Effector CD8-positive, alpha-beta T cell (primary cell): Measurements from ENCODE around the gene F3.

Source experiments
- DNase-seq: peaks from one replicate; lab custom pipeline; 2025; lab: John Stamatoyannopoulos, UW

F3 gene

DNA sequence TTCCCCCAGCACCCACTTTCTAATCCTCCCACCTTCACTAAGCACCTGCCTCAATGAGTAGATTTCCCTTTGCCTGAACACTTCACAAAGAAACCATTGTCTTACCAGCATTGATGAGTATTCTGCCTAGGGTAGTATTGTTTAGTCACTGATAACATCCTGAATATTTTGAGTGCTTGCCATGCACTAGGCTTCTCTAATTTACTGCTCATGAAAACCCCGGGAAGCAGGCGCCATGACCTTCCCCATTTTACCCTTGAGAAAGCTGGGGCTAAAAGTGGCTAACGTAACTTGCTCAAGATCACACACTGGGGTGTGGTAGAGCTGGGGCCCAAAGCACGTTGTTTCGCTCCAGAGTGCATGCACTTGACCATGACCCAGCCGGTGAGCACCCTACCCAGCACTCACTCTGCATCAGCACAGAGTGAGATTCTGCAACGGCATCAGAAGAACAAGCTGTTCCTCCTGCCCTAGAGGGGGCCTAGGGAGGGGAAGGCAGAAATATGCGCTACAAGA is 10.6 kb upstream of the F3 start:
- DNase-seq: no peak

DNA sequence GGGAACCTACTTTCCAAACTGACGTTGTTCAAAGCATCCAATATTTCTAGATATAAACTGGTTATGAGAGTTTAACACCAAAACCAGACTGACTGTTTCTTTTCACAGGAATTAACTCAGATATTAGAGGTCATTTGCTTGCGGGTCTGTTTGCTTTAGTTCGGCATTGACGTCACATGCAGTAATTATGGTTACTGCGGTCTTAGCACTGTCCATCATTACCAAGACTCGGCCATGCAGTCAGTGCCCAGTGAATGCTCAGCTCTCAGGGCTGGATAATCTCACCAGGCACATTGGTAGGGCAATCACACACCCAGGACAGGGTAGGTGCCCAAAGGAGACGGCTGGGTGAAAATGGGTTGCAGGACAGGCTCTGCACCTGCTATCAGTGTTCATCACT is 9.9 kb upstream of the F3 start:
- no peak for DNase-seq

DNA sequence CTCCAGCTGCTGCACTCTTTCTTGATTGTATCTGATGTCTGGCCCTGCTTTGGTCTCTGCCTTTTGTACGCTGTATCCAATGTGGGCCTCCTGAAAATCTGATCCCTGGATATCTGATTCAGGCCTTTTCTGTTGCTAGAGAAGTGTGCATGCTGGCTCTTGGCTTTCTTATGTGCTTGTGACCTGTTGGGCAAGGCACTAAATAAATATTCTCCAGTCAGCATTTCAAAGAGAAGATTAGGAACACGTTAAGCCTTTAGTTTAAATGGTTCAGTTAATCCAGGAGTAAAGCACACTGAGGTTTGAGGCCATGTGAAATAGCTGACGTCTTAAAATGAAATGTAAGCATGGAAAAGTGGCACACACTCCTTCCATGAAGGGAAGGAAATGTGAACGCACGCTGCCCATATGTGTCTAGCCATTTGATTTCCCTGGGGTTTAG is 9.3 kb upstream of the F3 start:
- no peak for DNase-seq

DNA sequence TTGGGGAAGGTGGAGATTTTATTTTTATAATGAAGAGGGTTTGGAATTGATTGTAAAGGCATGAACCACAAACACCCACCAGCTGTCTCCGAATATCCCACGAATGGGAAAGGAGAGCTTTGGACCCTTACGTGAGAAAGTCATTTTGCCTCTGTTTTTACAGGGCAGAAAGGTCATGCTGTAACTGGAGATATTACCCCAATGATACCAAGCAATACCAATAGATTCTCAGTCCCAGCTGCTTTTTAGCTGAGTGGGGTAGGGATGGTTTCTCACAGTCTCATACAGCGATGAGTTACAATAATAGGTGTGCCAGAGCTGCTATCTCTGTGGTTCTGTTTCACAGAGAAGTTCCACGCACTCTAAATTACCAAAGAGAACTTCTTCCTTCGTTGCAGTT is 8.8 kb upstream of the F3 start:
- no peak for DNase-seq

- DNase-seq: no peak
Observed at GRCh38 chr1:94549706-94550105, 8.1 kb upstream of the F3 start.

DNA sequence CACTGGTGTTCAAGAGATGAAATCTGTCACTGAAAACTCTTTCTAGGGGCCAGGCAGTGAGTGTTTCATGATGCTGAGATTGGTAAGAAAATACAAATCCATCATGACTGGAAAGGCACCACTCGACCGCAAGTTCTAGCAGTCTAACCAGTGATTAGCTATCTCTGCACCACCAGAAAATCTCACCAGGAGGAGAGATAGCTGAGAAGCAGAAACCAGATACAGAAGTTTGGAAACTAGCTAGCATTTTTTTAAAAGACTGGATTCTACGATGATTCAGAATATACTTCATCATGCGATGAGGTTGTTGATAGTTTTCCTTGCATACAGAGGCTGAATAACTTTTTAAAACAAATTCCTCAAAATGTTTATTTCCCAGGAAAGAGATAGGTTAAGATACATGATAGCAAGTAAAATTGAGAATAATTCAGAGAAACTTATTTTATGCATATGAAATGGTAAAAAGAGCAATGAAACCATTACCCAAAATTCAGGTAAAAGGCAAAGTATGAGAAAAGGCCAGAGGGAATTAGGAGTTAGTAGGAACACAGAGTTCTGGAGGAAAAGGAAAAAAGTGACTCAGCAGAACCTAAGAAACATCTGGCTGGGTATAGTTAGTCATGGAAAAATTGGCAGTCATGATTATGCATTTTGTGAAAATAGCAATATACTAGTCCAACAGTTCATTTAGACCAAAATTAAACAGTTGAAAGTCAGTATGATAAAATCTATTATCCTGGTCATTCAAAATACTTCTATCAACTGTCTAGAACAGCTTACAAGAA is 3.3 kb upstream of the F3 start:
- no peak for DNase-seq

- no peak for DNase-seq
Observed at GRCh38 chr1:94543893-94544635, 2.5 kb upstream of the F3 start.

- DNase-seq: no peak
Observed at GRCh38 chr1:94543001-94543400, 1.4 kb upstream of the F3 start.

GRCh38 chr1:94542088-94542870 is 720 bp upstream of the F3 start:
- no peak for DNase-seq

DNA sequence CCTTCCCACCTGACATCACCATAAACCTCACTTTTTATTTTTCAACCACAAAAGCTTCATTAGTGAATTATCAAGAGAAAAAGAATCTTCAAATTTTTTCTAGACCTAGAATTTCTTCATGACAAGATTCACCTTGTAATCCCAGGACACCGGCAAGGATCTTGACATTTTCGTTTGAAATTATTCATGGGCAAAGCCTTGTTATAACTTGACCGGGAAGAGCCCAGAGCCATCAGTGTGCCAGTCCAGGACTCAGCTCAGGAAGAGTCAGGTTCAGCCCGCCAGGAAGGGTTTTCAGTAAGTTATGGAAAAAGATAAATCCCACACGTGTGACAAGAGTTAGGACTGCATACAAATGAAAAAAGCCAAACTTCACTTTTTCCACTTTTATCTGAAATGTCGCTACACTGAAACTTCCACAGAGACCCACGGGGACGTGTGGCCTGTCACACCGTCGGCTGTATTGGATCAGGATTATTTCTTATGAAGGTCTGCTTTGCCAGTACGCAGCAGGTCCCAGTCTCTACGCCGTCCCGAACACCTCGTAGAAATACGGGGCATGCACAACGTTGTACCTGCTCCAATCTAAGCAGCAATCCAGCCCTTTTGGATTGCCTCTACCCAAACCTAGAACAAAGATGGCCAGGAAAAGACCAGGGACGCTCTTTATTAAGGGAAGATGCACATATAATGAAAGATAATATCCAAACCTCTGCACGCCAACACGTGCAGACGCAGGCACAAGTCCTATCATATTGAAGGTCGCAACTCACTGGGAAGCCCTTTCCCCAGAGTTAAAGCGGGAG is 916 bp downstream of the F3 start:
- no peak for DNase-seq

GRCh38 chr1:94539496-94539895 is 2.1 kb downstream of the F3 start:
- no peak for DNase-seq

- DNase-seq: no peak
Observed at GRCh38 chr1:94538243-94538827, 3.2 kb downstream of the F3 start.

DNA sequence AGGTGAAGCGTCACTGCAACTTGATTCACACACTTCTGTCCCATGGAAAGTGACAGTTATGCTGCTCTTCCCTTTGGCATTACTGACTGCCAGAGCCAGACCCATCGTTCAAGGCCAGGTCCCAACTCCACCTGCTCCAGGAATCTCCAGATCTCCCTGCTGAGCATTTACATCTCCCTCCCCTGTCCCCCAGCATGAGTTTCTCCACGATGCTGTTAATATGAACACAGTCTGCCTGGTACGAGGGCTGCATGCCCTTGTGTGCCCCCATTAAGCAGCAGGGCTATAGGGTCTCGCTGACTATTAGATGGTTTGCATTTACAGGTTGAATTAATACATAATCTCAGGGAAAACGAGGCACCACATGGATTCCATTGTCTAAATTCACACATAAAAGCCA is 4.3 kb downstream of the F3 start:
- no peak for DNase-seq

- DNase-seq: no peak
Observed at GRCh38 chr1:94535879-94536278, 5.7 kb downstream of the F3 start.

DNA sequence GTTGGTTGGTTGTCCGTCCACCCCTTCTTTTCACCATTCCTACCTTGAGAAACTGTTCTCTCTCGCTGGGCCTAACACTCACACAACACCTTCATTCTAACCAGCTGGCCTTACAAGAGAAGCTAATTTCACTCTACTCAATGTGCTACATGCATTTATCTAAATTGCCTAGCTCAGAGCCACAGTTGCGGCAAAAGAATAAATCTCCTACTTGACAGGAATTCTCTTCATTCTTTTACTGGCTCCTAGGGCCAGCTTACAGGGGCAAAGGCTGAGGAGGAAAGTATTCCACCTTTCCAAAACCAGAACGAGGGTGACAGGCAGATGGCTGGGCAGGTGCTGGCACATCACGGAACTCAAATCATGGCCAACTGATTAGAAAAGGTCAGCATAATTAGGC is 6.5 kb downstream of the F3 start:
- no peak for DNase-seq

- DNase-seq: no peak
Observed at GRCh38 chr1:94532077-94532476, 9.5 kb downstream of the F3 start.

- DNase-seq: no peak
Observed at GRCh38 chr1:94531664-94532063, 9.9 kb downstream of the F3 start.

GRCh38 chr1:94530373-94530878 is 11.1 kb downstream of the F3 start:
- DNase-seq: no peak

DNA sequence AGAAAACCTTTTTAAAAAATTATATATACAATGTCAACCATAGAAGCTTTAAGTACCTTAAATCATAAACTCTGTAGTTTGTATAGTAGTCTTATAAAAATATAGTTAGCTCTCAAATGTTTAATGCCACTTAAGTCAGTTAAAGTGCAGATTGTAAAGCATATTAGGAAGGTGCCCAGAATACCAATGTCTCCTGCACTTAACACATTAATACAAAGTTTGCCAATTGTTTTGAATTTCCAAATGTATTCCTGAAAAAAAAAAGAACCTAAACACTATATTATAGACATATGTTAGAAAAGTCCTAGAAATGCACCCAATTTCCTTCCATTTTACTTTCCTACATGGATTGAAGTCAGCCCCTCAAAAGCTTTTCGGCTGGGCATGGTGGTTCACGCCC is 12.1 kb downstream of the F3 start:
- no peak for DNase-seq

GRCh38 chr1:94528826-94529225 is 12.7 kb downstream of the F3 start:
- no peak for DNase-seq

- no peak for DNase-seq
Observed at GRCh38 chr1:94528299-94528698, 13.3 kb downstream of the F3 start.
